Naive thymus-derived CD8-positive, alpha-beta T cell (primary cell): ENCODE data around the gene KCNC2. TPM values are rescaled to one million over a fixed set of nuclear protein-coding genes. Genes with fewer than 3 reads are reported as not detected.
A peak's percentile ranks its signal among the peaks of the same experiment; 100 is the strongest.

Source experiments
- ATAC-seq, 2 donors: fragments of 150-1000 bp; cut with Tn5 transposase in 1 of 2; sonication (Bioruptor Pico), chemical (Tn5 transposase) in 1 of 2; 1 replicate in 1 of 2; 2 replicates in 1 of 2; pipeline ENCODE4 v1.10.0; 2021; ENCODE audit warnings: mild to moderate bottlenecking in 2 of 2, moderate library complexity in 2 of 2
- POLR2A ChIA-PET: fragments of 350-600 bp; sonication (Branson Sonifier 250); formaldehyde crosslinking; loops from one replicate; lab custom pipeline; 2021; ENCODE audit warnings: antibody characterized with exemption; lab: Charles Lee
- DNase-seq, 10 donors: peaks; one replicate each; pipeline versions ENCODE4 v3.0.0 to v3.0.0-alpha.2; 2020 to 2022
- H3K27ac Mint-ChIP-seq, 10 donors: one replicate each; pipeline ENCODE4 v1.8.0; 2020 to 2022; ENCODE audit warnings: mild to moderate bottlenecking in 10 of 10, mixed read lengths in 10 of 10, moderate library complexity in 4 of 10, inconsistent platforms in 1 of 10
- H3K27me3 Mint-ChIP-seq, 5 donors: one replicate each; pipeline ENCODE4 v1.8.0; 2021 to 2022; ENCODE audit warnings: mixed read lengths in 5 of 5
- H3K36me3 Mint-ChIP-seq, 3 donors: one replicate each; pipeline ENCODE4 v1.8.0; 2020 to 2022; ENCODE audit warnings: mixed read lengths in 3 of 3, mild to moderate bottlenecking in 2 of 3, inconsistent platforms in 1 of 3
- H3K4me1 Mint-ChIP-seq, 4 donors: one replicate each; pipeline ENCODE4 v1.8.0; 2021 to 2022; ENCODE audit warnings: mixed read lengths in 4 of 4
- H3K4me3 Mint-ChIP-seq, 10 donors: one replicate each; pipeline ENCODE4 v1.8.0; 2020 to 2022; ENCODE audit warnings: mild to moderate bottlenecking in 10 of 10, mixed read lengths in 10 of 10, moderate library complexity in 6 of 10, inconsistent platforms in 1 of 10
- H3K9me3 Mint-ChIP-seq, 9 donors: one replicate each; pipeline ENCODE4 v1.8.0; 2020 to 2022; ENCODE audit warnings: mixed read lengths in 9 of 9, mild to moderate bottlenecking in 3 of 9, inconsistent platforms in 1 of 9, moderate library complexity in 1 of 9
- polyA plus RNA-seq, 3 donors: library from polyadenylated mRNA; unstranded; fragments of 300-500 nt; fragmentation: Illumina TruSeq; gene quantifications; one replicate each; pipeline ENCODE4 v1.2.3, GENCODE V29; 2021
- total RNA-seq, 8 experiments: library from RNA in 2 of 8; stranded (reverse) in 2 of 8; gene quantifications; one replicate each; pipeline ENCODE4 v1.2.3 and lab custom pipeline; 2021 to 2026

The KCNC2 gene
- total and polyA plus RNA-seq, 5 experiments from 2014 or later, result not detected

- no peak overlapping the region for H3K4me3 Mint-ChIP-seq
- H3K27ac Mint-ChIP-seq, result no peak overlapping the region
- H3K36me3 Mint-ChIP-seq, result no peaks in the 10 kb centered on the region
- ATAC-seq, result no peak
- no peak for DNase-seq
- H3K4me1 Mint-ChIP-seq, result no peaks in the 10 kb centered on the region
- no peaks in the 10 kb centered on the region for H3K9me3 Mint-ChIP-seq
- POLR2A ChIA-PET, result no interaction called here
- peaks cover 0 to 3% (median 0%) of the 10 kb centered on the region in 5 donors for H3K27me3 Mint-ChIP-seq
These were observed 55.3 kb downstream of the KCNC2 start for GRCh38 chr12:75154388-75154787.

GRCh38 chr12:75139196-75139595, 70.4 kb downstream of the KCNC2 start:
- ATAC-seq (no peak), DNase-seq (no peak)
- Mint-ChIP-seq H3K27ac (no peak overlapping the region), H3K27me3 (peaks cover 0 to 5% (median 0%) of the 10 kb centered on the region in 5 donors), H3K36me3 (no peaks in the 10 kb centered on the region), H3K4me3 (no peak overlapping the region), H3K4me1 (no peaks in the 10 kb centered on the region), H3K9me3 (peaks cover 0 to 3% (median 0%) of the 10 kb centered on the region in 9 donors)
- POLR2A ChIA-PET, result no interaction called here

GRCh38 chr12:75137896-75138295, 71.7 kb downstream of the KCNC2 start:
- peaks cover 0 to 3% (median 0%) of the 10 kb centered on the region in 9 donors for H3K9me3 Mint-ChIP-seq
- H3K27me3 Mint-ChIP-seq, result peaks cover 0 to 5% (median 0%) of the 10 kb centered on the region in 5 donors

GRCh38 chr12:75135026-75135425, 74.6 kb downstream of the KCNC2 start:
- POLR2A ChIA-PET, result no interaction called here
- H3K4me3 Mint-ChIP-seq, result no peak overlapping the region
- H3K27ac Mint-ChIP-seq, result no peak overlapping the region
- no peaks in the 10 kb centered on the region for H3K36me3 Mint-ChIP-seq
- peaks cover 0 to 5% (median 0%) of the 10 kb centered on the region in 5 donors for H3K27me3 Mint-ChIP-seq
- H3K9me3 Mint-ChIP-seq, result peaks cover 0 to 3% (median 0%) of the 10 kb centered on the region in 9 donors
- no peaks in the 10 kb centered on the region for H3K4me1 Mint-ChIP-seq
- DNase-seq, result no peak
- no peak for ATAC-seq

More at GRCh38 chr12:75137896-75138295, 71.7 kb downstream of the KCNC2 start:
- Mint-ChIP-seq H3K36me3 (no peaks in the 10 kb centered on the region), H3K4me1 (no peaks in the 10 kb centered on the region), H3K27ac (no peak overlapping the region), H3K4me3 (no peak overlapping the region)
- POLR2A ChIA-PET, result no interaction called here
- no peak for ATAC-seq
- DNase-seq, result no peak

GRCh38 chr12:75130811-75131210, 78.8 kb downstream of the KCNC2 start:
- Mint-ChIP-seq H3K27me3 (peaks cover 0 to 3% (median 0%) of the 10 kb centered on the region in 5 donors), H3K4me1 (no peaks in the 10 kb centered on the region), H3K4me3 (no peak overlapping the region), H3K36me3 (no peaks in the 10 kb centered on the region), H3K9me3 (no peaks in the 10 kb centered on the region), H3K27ac (no peak overlapping the region)
- POLR2A ChIA-PET, result no interaction called here
- ATAC-seq (no peak), DNase-seq (no peak)

- DNase-seq (no peak), ATAC-seq (no peak)
- Mint-ChIP-seq H3K4me3 (no peak overlapping the region), H3K27ac (no peak overlapping the region), H3K9me3 (no peaks in the 10 kb centered on the region), H3K36me3 (no peaks in the 10 kb centered on the region), H3K4me1 (no peaks in the 10 kb centered on the region), H3K27me3 (peaks cover 0 to 3% (median 0%) of the 10 kb centered on the region in 5 donors)
- POLR2A ChIA-PET, result no interaction called here
These were observed 80.4 kb downstream of the KCNC2 start for GRCh38 chr12:75129275-75129674.

GRCh38 chr12:75121036-75121705, 88.5 kb downstream of the KCNC2 start:
- no peak overlapping the region for H3K4me3 Mint-ChIP-seq
- no peaks in the 10 kb centered on the region for H3K9me3 Mint-ChIP-seq
- no peak overlapping the region for H3K27ac Mint-ChIP-seq
- DNase-seq (no peak), ATAC-seq (no peak)
- no peaks in the 10 kb centered on the region for H3K36me3 Mint-ChIP-seq
- POLR2A ChIA-PET, result no interaction called here
- no peaks in the 10 kb centered on the region for H3K4me1 Mint-ChIP-seq
- peaks cover 0 to 7% (median 1%) of the 10 kb centered on the region in 5 donors for H3K27me3 Mint-ChIP-seq

GRCh38 chr12:75120311-75120711, 89.3 kb downstream of the KCNC2 start:
- H3K4me3 Mint-ChIP-seq, result no peak overlapping the region
- no peaks in the 10 kb centered on the region for H3K36me3 Mint-ChIP-seq
- POLR2A ChIA-PET, result no interaction called here

GRCh38 chr12:75116646-75117198, 92.9 kb downstream of the KCNC2 start:
- no peaks in the 10 kb centered on the region for H3K4me1 Mint-ChIP-seq
- no peak overlapping the region for H3K4me3 Mint-ChIP-seq
- H3K9me3 Mint-ChIP-seq, result peaks cover 0 to 1% (median 0%) of the 10 kb centered on the region in 9 donors
- no peak for DNase-seq
- peaks cover 0 to 1% (median 0%) of the 10 kb centered on the region in 5 donors for H3K27me3 Mint-ChIP-seq
- H3K36me3 Mint-ChIP-seq, result no peaks in the 10 kb centered on the region
- no peak for ATAC-seq
- POLR2A ChIA-PET, result no interaction called here
- peak overlapping the region in 1 of 10 donors; percentile 41 for H3K27ac Mint-ChIP-seq

More at GRCh38 chr12:75120311-75120711, 89.3 kb downstream of the KCNC2 start:
- no peaks in the 10 kb centered on the region for H3K4me1 Mint-ChIP-seq
- DNase-seq, result no peak
- peaks cover 0 to 7% (median 1%) of the 10 kb centered on the region in 5 donors for H3K27me3 Mint-ChIP-seq
- no peaks in the 10 kb centered on the region for H3K9me3 Mint-ChIP-seq
- ATAC-seq, result no peak
- no peak overlapping the region for H3K27ac Mint-ChIP-seq

- H3K27me3 Mint-ChIP-seq, result no peaks in the 10 kb centered on the region
- no peak overlapping the region for H3K4me3 Mint-ChIP-seq
- POLR2A ChIA-PET, result no interaction called here
- no peaks in the 10 kb centered on the region for H3K4me1 Mint-ChIP-seq
- ATAC-seq (no peak), DNase-seq (no peak)
- no peaks in the 10 kb centered on the region for H3K36me3 Mint-ChIP-seq
- no peak overlapping the region for H3K27ac Mint-ChIP-seq
- H3K9me3 Mint-ChIP-seq, result peaks cover 0 to 1% (median 0%) of the 10 kb centered on the region in 9 donors
These were observed 93.9 kb downstream of the KCNC2 start for GRCh38 chr12:75115748-75116147.

GRCh38 chr12:75103822-75104221, 105.8 kb downstream of the KCNC2 start:
- no peaks in the 10 kb centered on the region for H3K27me3 Mint-ChIP-seq
- no peaks in the 10 kb centered on the region for H3K4me1 Mint-ChIP-seq
- H3K27ac Mint-ChIP-seq, result no peak overlapping the region
- H3K36me3 Mint-ChIP-seq, result no peaks in the 10 kb centered on the region
- POLR2A ChIA-PET, result no interaction called here
- no peaks in the 10 kb centered on the region for H3K9me3 Mint-ChIP-seq
- DNase-seq, result no peak
- no peak overlapping the region for H3K4me3 Mint-ChIP-seq
- no peak for ATAC-seq

- Mint-ChIP-seq H3K4me3 (no peak overlapping the region), H3K27me3 (no peaks in the 10 kb centered on the region), H3K4me1 (no peaks in the 10 kb centered on the region), H3K27ac (no peak overlapping the region), H3K36me3 (no peaks in the 10 kb centered on the region), H3K9me3 (no peaks in the 10 kb centered on the region)
- DNase-seq (no peak), ATAC-seq (no peak)
- POLR2A ChIA-PET, result no interaction called here
These were observed 107.9 kb downstream of the KCNC2 start for GRCh38 chr12:75101781-75102180.

- Mint-ChIP-seq H3K27ac (no peak overlapping the region), H3K4me1 (no peaks in the 10 kb centered on the region), H3K27me3 (no peaks in the 10 kb centered on the region), H3K36me3 (no peaks in the 10 kb centered on the region), H3K9me3 (no peaks in the 10 kb centered on the region), H3K4me3 (no peak overlapping the region)
- no peak for ATAC-seq
- POLR2A ChIA-PET, result no interaction called here
- no peak for DNase-seq
These were observed 110.4 kb downstream of the KCNC2 start for GRCh38 chr12:75099210-75099609.
